Glomerular endothelial cell (primary cell): Measurements from ENCODE around the gene ZNF862. TPM values are rescaled to one million over a fixed set of nuclear protein-coding genes. Genes with fewer than 3 reads are reported as not detected.

Experiments used
- DNase-seq: peaks from one replicate; pipeline ENCODE4 v3.0.0-alpha.2; 2011; ENCODE audit warnings: low read depth, low spot score; ENCODE audit errors: extremely low read depth
- total RNA-seq: library from RNA; depleted of rRNA; stranded (reverse); fragments of >200 nt; gene quantifications from 2 replicates; pipeline ENCODE4 v1.2.3, GENCODE V29; 2015

Gene ZNF862
- total RNA-seq = 9.5 and 18.1 TPM in 2 replicates

DNA sequence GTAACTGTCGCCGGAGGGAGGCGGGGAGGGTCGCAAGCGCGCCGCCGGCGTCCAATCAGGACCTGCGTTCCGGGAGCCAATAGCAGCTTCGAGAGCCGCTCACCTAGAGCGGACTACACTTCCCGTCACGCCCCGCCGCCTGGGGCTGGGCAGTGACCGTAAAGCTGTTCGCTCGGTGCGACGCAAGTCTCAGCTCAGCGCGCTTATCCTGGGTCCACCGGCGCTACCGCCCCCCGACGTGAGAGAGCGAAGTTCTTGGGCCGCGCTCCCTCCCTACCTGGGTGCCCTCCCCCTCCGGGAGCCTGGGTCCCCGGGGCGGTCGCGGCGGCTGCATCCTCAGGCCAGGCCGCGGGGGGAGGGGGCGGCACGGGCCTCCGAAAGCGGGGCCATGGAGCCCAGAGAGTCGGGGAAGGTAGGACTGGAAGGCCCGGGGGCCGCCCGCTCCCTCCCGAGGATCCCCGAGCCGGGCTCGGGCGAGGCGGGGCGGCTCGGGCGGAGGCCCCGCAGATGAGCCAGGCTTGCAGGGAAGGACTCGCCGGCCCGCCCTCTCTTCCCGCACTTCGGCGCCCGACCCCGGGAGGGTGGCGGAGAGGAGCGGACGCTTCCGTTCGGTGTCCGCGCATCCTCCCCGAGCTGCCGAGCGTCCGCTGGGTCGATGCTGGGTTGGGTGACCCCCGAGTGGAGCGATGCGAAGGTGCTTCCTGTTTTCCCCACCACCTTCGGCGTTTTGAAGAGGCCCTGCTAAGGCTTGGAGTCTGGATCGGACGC lies at the start of gene ZNF862:
Gene ZNF862, plus strand, starts transcription at position 152 of the 768 bp plus-strand sequence. Its CDS starts 237 bp downstream, at position 389.
- DNase-seq = peak; percentile 73

- DNase-seq = no peak
These were observed 49.1 kb upstream of the ZNF862 start for GRCh38 chr7:149789101-149789500.

DNA sequence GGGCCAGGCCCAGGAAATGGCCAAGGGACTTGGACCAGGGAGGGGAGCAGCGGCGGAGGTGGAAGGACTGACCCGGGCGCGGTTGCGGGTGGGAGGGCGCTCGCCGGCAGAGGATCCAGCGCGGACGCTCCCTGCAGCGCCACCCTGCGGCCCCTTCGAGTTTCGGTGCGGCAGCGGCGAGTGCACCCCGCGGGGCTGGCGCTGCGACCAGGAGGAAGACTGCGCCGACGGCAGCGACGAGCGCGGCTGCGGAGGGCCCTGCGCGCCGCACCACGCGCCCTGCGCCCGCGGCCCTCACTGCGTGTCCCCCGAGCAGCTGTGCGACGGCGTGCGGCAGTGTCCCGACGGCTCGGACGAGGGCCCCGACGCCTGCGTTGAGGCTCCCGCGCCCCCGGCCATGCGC lies 48.0 kb upstream of the ZNF862 start:
- no peak for DNase-seq

DNA sequence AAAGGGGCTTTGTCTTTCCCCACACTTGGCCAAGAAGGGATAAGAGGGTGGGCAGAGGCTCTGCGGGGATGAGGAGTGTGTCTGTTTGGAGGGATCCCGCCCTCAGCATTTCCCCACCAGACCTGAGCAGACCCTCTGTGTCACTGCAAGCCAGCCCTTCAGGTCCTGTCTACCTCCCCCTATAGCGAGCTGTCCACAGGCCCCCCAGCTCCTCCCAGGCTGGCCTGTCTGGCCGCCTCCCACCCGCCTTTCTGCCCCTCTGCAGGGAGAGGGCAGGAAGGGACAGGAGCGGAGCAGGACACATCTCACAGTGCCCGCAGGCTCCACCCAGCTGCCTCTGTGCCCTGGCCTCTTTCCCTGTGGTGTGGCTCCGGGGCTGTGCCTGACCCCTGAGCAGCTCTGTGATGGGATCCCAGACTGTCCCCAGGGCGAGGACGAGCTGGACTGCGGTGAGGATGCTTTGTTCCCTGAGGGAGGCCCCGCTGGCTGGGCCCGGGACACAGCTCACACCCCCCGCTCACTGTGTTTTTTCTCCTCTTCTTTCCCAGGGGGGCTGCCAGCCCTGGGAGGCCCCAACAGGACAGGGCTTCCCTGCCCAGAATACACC lies 47.3 kb upstream of the ZNF862 start:
- no peak for DNase-seq

GRCh38 chr7:149791411-149792219 lies 46.6 kb upstream of the ZNF862 start:
- DNase-seq = no peak

DNA sequence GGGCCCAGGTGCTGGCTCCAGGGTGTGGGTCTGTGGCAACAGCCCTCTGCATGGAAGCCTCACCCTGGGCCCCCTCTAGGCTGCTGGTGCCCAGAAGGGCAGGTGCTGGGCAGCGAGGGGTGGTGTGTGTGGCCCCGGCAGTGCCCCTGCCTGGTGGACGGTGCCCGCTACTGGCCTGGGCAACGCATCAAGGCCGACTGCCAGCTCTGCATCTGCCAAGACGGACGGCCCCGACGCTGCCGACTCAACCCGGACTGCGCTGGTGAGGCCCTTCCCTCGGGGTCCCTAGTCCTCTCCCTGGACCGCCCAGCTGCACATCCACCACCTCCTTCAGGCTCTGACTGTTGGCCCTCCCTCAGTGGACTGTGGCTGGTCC lies 46.0 kb upstream of the ZNF862 start:
- no peak for DNase-seq

DNA sequence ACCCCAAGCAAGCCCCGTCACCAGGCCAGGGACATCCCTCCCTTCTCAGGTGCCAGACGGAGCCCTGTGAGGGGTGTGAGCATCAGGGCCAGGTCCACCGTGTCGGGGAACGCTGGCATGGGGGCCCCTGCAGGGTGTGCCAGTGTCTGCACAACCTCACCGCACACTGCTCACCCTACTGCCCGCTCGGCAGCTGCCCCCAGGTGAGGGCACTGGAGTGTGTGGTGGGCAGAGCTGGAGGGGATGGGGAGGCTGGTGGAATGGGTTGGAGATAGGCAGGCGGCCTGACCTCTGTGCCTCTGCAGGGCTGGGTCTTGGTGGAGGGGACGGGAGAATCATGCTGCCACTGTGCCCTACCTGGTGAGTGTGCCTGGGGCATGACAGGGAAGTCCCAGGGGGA lies 44.9 kb upstream of the ZNF862 start:
- no peak for DNase-seq

DNA sequence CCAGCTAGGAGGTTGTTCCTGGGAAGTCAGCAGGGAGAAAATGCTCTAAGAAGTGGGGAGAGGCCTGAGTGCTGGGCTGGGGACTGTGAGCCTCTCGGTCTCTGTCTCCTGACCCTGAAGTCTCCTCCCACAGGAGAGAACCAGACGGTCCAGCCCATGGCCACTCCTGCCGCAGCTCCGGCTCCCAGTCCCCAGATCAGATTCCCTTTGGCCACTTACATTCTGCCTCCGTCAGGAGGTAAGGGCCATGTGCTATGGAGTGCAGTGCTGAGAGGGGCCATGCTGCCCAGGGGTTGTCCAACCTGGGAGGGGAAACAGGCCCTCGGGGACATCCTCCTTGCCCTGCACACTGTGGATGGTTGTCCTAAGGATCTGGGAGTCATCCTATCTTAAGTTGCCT lies 43.5 kb upstream of the ZNF862 start:
- no peak for DNase-seq

DNA sequence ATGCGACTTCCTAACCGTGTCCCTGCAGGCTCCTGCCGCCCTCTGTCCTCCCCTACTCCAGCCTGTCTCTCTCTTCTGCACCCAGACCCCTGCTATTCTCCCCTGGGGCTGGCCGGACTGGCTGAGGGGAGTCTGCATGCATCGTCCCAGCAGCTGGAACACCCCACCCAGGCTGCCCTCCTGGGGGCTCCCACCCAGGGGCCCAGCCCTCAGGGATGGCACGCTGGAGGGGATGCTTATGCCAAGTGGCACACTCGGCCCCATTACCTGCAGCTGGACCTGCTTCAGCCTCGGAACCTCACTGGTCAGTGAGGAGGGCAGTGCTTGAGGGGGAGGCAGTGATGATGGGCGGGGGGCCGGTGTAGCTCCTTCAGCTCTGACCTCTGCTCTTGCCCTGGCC lies 43.0 kb upstream of the ZNF862 start:
- no peak for DNase-seq

DNA sequence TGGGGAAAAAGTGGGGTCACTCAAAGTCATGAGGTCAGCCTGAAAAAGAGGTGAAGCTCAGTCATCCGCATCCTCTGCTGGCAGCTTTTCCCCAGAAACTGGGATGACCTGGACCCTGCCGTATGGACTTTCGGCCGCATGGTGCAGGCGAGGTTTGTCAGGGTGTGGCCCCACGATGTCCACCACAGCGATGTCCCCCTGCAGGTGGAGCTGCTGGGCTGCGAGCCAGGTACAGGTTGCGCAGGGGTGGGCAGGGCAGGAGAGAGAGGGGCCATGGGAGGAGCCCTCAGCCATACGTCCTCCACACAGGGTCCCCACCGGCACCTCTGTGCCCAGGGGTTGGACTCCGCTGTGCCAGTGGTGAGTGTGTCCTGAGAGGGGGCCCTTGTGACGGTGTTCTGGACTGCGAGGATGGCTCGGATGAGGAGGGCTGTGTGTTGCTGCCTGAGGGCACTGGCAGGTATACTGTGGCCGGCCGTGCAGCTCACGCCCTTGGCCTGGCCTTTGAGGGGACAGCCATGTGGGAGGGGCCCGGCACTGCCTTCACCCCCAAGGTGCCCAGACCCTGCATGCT lies 41.8 kb upstream of the ZNF862 start:
- no peak for DNase-seq

DNA sequence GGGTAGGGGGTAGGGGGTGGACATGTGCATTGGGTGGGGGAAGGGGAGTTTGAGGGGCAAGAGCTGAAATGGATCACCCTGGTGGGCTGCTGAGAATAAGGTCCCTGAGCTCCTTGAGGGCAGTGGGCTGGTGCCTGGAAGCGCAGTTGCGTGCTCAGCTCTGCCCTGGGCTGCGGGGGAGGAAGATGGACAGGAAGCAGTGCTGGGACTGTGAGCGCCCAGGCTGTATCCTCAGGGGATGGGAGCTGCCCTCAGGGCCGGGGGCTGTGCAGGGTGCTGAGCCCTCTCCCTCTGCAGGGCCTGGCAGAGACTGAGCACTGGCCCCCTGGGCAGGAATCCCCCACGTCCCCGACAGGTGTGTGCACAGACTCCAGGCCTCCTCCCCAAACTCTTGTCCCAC lies 40.4 kb upstream of the ZNF862 start:
- no peak for DNase-seq

GRCh38 chr7:149799397-149800168 lies 38.6 kb upstream of the ZNF862 start:
- no peak for DNase-seq

DNA sequence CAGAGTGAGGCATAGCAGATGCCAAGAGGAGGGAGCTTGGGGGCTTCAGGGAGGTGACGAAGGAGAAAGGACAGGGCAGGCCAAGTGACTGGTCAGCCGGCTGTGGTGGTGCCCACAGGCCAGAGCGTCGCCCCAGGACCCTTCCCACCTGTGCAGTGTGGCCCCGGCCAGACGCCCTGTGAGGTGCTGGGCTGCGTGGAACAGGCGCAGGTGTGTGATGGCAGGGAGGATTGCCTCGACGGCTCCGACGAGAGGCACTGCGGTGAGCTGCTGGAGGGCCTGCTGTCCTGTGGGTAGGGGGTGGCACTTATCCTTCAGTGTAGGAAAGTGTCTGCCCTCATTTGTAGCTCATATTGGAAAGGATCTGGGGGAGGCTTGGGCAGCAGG lies 38.0 kb upstream of the ZNF862 start:
- no peak for DNase-seq

DNA sequence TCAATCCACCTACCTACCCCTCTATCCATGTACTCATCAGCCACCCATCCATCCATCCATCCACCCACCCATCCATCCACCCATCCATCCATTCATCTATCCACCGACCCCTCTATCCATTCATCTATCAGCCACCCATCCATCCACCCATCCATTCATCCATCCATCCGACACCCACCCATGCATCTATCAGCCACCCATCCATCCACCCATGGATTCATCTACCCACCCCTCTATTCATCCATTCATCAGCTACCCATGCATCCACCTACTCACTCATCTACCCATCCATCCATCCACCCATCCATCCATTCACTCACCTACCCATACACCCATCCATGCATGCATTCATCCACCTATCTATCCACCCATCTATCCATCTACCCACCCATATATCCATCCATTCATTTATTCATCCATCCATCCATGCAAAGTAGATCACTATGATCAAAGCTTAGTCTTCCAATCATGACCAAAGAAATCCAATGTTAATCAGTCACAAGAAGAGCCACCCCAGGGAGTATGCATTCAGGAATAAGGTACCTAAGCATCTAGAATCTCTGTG lies 37.1 kb upstream of the ZNF862 start:
- DNase-seq = no peak

DNA sequence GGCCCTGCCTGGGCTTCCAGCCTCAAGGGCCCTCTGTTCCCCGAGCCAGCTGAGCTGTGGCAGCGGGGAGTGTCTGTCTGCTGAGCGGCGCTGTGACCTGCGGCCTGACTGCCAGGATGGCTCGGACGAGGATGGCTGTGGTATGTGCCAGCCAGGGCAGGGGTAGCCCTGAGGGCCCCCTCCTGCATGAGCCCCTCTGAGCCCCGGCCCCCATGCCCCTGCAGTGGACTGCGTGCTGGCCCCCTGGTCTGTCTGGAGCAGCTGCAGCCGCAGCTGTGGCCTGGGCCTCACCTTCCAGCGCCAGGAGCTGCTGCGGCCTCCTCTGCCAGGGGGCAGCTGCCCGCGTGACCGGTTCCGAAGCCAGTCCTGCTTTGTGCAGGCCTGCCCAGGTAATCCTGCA lies 36.4 kb upstream of the ZNF862 start:
- DNase-seq = no peak

GRCh38 chr7:149802966-149803365 lies 35.2 kb upstream of the ZNF862 start:
- DNase-seq = no peak

DNA sequence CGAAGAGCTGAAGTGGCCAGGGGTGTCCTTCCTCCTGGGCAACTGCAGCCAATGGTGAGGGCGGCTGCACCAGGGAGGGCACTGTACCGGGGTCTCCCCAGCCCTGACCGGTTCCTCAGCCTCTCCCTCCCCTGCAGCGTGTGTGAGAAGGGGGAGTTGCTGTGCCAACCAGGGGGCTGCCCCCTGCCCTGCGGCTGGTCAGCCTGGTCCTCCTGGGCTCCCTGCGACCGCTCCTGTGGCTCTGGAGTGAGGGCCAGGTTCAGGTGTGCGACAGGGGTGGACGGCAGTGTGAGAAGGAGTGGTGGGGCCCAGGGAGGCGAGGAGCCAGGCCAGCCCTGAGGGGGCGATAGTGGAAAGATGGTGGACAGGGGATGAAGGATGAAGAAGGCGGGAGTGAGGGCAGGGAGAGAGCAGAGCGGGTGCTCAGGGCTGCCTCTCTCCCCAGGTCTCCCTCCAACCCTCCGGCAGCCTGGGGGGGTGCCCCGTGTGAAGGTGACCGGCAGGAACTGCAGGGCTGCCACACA lies 34.6 kb upstream of the ZNF862 start:
- no peak for DNase-seq

GRCh38 chr7:149804106-149804505 lies 34.1 kb upstream of the ZNF862 start:
- DNase-seq = no peak

GRCh38 chr7:149806726-149807125 lies 31.4 kb upstream of the ZNF862 start:
- no peak for DNase-seq

- no peak for DNase-seq
These were observed 29.9 kb upstream of the ZNF862 start for GRCh38 chr7:149808311-149808710.
